Measurements from ENCODE around the gene TLCD4.

DNA sequence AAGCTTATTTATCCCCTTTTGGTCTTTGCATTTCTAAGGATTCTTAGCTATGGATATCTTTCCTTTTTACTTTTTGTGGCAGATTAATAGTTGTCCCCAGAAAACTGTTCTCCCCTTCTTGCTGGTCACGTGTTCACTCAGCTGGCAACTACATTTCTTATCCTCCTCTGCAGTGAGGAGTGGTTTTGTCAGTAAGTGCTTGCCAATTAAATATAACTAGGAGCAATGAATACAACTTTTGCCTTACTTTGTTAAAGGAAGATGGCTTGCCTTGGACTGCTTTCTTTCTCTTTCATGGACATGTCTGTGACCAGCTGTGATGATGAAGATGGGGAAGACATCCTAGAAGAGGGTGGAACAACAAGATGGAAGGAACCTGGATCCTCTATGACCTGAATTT, 28.9 kb upstream of the TLCD4 start:
- no peak for TF ChIP-seq CTCF (IDR thresholded peaks at IDR 0.05)
- TF ChIP-seq POLR2A (IDR thresholded peaks at IDR 0.05), result no peak

All from esophagus squamous epithelium (tissue), 4 donors.